ENCODE data around the gene DTYMK. TPM values are rescaled to one million over a fixed set of nuclear protein-coding genes. Genes with fewer than 3 reads are reported as not detected.

Gene DTYMK
- total RNA-seq, 6 donors from 2014 or later: 10.2 to 43.0 (median 19.6) TPM

DNA sequence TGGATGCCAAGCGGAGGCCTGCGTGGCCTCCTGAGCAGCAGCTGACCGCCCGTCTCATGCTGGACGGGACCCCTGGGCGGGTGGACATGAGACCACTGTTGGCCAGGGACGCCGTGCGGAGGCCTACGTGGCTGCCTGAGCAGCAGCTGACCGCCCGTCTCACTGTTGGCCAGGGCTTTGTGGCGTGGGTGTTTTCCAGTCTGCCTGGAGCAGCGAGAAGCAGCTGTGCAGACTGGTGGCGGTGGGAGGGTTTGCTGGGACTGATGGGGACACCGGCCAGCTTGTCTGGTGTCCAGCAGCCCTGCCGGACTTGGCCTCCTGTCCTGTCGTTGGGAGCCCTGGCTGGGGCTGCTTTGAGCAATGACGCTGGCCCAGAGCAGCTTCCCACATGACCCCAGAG is 42.0 kb upstream of the DTYMK start:
- Histone ChIP-seq H3K9me3 (no peaks in the 10 kb centered on the region), H3K4me1 (peaks cover under 1 to 7% (median 4%) of the 10 kb centered on the region in 4 donors), H3K36me3 (peaks cover 0 to 20% (median 7%) of the 10 kb centered on the region in 4 donors), H3K4me3 (no peak overlapping the region), H3K27ac (peak overlapping the region in 1 of 4 donors; percentile 11), H3K27me3 (no peaks in the 10 kb centered on the region)
- peak in 1 of 2 donors; percentile 69 for ATAC-seq (ENCODE audit: low FRiP score in 2 of 2)
- TF ChIP-seq, protein P1, sequence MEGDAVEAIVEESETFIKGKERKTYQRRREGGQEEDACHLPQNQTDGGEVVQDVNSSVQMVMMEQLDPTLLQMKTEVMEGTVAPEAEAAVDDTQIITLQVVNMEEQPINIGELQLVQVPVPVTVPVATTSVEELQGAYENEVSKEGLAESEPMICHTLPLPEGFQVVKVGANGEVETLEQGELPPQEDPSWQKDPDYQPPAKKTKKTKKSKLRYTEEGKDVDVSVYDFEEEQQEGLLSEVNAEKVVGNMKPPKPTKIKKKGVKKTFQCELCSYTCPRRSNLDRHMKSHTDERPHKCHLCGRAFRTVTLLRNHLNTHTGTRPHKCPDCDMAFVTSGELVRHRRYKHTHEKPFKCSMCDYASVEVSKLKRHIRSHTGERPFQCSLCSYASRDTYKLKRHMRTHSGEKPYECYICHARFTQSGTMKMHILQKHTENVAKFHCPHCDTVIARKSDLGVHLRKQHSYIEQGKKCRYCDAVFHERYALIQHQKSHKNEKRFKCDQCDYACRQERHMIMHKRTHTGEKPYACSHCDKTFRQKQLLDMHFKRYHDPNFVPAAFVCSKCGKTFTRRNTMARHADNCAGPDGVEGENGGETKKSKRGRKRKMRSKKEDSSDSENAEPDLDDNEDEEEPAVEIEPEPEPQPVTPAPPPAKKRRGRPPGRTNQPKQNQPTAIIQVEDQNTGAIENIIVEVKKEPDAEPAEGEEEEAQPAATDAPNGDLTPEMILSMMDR (IDR thresholded peaks at IDR 0.05): no peak
- no peak for TF ChIP-seq POLR2A (IDR thresholded peaks at IDR 0.05)
- TF ChIP-seq POLR2AphosphoS5 (IDR thresholded peaks at IDR 0.05): no peak
- TF ChIP-seq EP300 (IDR thresholded peaks at IDR 0.05): no peak
- 71 to 88% methylated on average over 10 to 19 of the region's 19 CpGs for WGBS, 2 donors
- no peak for DNase-seq

DNA sequence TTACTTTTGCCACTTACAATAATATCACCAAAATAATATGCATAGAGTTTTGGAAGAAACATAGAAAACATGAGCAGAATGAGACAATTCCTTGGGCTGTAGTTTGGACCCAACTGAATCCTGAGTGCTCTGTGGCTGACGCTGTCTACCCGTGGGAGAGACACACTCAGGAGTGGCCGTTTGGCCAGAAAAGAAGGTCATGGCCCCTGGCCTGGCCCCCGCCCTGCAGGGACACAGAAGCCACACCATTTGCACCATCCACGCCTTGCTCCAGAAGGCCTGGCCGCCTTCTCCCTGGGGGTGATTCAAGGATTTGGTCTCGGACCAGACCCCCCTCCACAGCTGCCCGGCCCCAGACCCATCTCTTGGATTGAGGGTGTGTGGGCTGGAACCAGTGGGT is 41.4 kb upstream of the DTYMK start:
- Histone ChIP-seq H3K9me3 (peaks cover 0 to 5% (median 2%) of the 10 kb centered on the region in 4 donors), H3K36me3 (peaks cover 4 to 25% (median 13%) of the 10 kb centered on the region in 4 donors), H3K27me3 (no peaks in the 10 kb centered on the region), H3K4me3 (no peak overlapping the region), H3K27ac (peak overlapping the region in 1 of 4 donors; percentile 11), H3K4me1 (peaks cover 0 to 3% (median under 1%) of the 10 kb centered on the region in 4 donors)
- no peak for DNase-seq
- 85 to 86% methylated on average over 5 to 6 of the region's 8 CpGs for WGBS, 2 donors
- peak in 1 of 2 donors; percentile 18 for ATAC-seq (ENCODE audit: low FRiP score in 2 of 2)
- TF ChIP-seq EP300 (IDR thresholded peaks at IDR 0.05): no peak
- no peak for TF ChIP-seq POLR2A (IDR thresholded peaks at IDR 0.05)
- TF ChIP-seq, protein P1 (IDR thresholded peaks at IDR 0.05): no peak
- TF ChIP-seq POLR2AphosphoS5 (IDR thresholded peaks at IDR 0.05): no peak

DNA sequence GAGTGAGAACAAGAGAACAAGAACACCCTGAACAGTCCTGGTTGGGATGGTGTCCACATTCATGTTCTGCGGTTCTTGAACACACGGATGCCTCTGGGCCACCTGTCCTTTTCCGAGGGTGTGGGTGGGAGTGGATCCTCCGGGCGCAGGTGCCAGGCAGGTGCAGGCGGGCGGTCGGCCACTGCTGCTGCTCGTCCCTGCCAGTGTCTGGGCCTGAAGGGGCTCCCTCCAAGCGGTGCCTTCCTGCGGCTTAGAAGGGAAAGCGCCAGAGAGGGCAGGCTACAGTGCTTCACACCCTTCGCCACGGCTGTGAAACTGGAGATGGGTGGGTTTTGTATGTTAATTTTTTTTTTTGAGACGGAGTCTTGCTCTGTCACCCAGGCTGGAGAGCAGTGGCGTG is 39.8 kb upstream of the DTYMK start:
- TF ChIP-seq, protein P1 (IDR thresholded peaks at IDR 0.05): no peak
- no peak for TF ChIP-seq POLR2AphosphoS5 (IDR thresholded peaks at IDR 0.05)
- no peak for TF ChIP-seq POLR2A (IDR thresholded peaks at IDR 0.05)
- TF ChIP-seq EP300 (IDR thresholded peaks at IDR 0.05): no peak
- peaks cover 4 to 37% (median 28%) of the 10 kb centered on the region in 4 donors for H3K36me3 ChIP-seq
- WGBS, 2 donors: 92 to 93% methylated on average over 16 of the region's 16 CpGs

DNA sequence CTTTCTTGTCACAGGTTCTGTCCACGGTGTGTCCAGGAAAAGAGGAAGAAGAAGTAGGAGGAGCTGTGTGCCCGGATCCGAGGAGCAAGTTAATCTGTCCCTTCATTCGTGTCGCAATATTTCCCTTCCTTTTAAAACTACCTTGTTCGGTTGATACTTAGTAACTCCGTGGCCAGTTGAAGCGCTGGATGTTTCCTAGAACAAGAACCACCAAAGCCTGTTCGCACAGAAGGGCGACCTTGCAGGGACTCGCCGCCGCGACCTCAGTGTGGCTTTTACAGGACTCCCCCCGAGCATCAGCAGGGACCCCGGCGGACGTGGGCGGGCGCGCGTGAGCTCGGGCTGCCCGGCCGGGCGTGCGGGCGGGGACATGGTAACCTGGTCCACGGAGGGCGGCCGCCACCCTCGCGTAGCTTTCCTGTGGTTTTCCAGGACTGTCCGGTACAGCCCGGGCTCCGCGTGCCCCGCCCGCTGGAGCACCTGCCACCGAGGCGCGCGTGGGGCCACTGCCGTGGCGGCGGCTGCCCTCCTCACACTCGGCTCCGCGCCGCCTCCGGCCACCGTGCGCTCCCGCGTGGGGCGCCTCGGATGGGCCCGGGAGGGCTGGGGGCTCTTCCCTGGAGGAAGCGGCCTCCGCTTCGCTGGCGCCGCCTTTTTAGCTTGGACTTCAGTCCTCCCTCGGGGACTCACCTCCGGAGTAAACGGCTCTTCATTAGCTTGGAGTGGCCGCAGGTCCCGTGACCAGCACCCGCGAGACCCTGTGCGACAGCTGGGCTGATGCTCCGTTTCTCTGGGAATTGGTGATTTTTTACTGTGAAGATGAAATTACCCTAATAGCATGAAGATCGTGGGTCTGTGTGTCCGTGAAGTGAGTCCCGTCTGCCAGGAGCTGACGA is 38.6 kb upstream of the DTYMK start:
- Histone ChIP-seq H3K4me1 (no peaks in the 10 kb centered on the region), H3K4me3 (no peak overlapping the region), H3K27me3 (no peaks in the 10 kb centered on the region), H3K36me3 (peaks cover 4 to 49% (median 40%) of the 10 kb centered on the region in 4 donors), H3K9me3 (peaks cover 0 to 6% (median 2%) of the 10 kb centered on the region in 4 donors), H3K27ac (no peak overlapping the region)
- ATAC-seq (ENCODE audit: low FRiP score in 2 of 2) (no peak), DNase-seq (no peak)
- TF ChIP-seq, protein P1 (IDR thresholded peaks at IDR 0.05): no peak
- TF ChIP-seq POLR2AphosphoS5 (IDR thresholded peaks at IDR 0.05) (no peak), EP300 (IDR thresholded peaks at IDR 0.05) (no peak), POLR2A (IDR thresholded peaks at IDR 0.05) (no peak)
- WGBS, 2 donors: 94 to 95% methylated on average over 50 to 67 of the region's 76 CpGs

More for the DNA sequence above, 39.8 kb upstream of the DTYMK start:
- ATAC-seq (ENCODE audit: low FRiP score in 2 of 2): no peak
- no peak overlapping the region for H3K4me3 ChIP-seq
- peaks cover 0 to 6% (median 2%) of the 10 kb centered on the region in 4 donors for H3K9me3 ChIP-seq
- H3K27me3 ChIP-seq: no peaks in the 10 kb centered on the region
- H3K4me1 ChIP-seq: no peaks in the 10 kb centered on the region
- no peak for DNase-seq
- no peak overlapping the region for H3K27ac ChIP-seq

All from upper lobe of left lung (tissue), 6 donors.